HUES64 (cell line): ENCODE measurements around the gene ADAP1.
A peak's percentile ranks its signal among the peaks of the same experiment; 100 is the strongest.

Source experiments
- H3K27ac ChIP-seq: 2 replicates; pipeline ENCODE4 v1.7.0; 2013; ENCODE audit warnings: low read depth, low read length, inconsistent platforms
- H3K27me3 ChIP-seq: 2 replicates; pipeline ENCODE4 v1.6.1; 2013; ENCODE audit warnings: mild to moderate bottlenecking, low read length; ENCODE audit not compliant: insufficient read depth
- H3K36me3 ChIP-seq: 2 replicates; pipeline ENCODE4 v1.6.1; 2013; ENCODE audit warnings: mild to moderate bottlenecking, low read length; ENCODE audit not compliant: insufficient read depth
- H3K4me1 ChIP-seq: 2 replicates; pipeline ENCODE4 v1.6.1; 2013; ENCODE audit warnings: mild to moderate bottlenecking, low read length, moderate library complexity; ENCODE audit not compliant: insufficient read depth
- H3K4me3 ChIP-seq: 2 replicates; pipeline ENCODE4 v1.5.1; 2013; ENCODE audit warnings: mild to moderate bottlenecking, low read length, moderate library complexity
- H3K9ac ChIP-seq: 2 replicates; pipeline ENCODE4 v1.6.1; 2013; ENCODE audit warnings: mild to moderate bottlenecking, low read depth, low read length
- H3K9me3 ChIP-seq: 2 replicates; pipeline ENCODE4 v1.6.1; 2013; ENCODE audit warnings: low read depth, low read length; ENCODE audit not compliant: insufficient read depth
- WGBS: fragments of 150-250, 120-280 bp; methylation state at CpG from one replicate; pipeline ENCODE4 v1.1.7; 2013; ENCODE audit warnings: missing lambda C conversion rate; 5-methylcytosine and 5-hydroxymethylcytosine counted together

The ADAP1 gene

GRCh38 chr7:883055-884021 lies 71.1 kb downstream of the ADAP1 start:
- H3K9ac ChIP-seq = 0 out of 2 replicates have a peak overlapping the region, but pooled peaks have one; percentile 5
- WGBS = 96% methylated on average over 50 of the region's 50 CpGs
- H3K36me3 ChIP-seq = peaks cover 35% of the 10 kb centered on the region
- H3K27me3 ChIP-seq = no peaks in the 10 kb centered on the region
- no peak overlapping the region for H3K4me3 ChIP-seq
- H3K27ac ChIP-seq = no peak overlapping the region
- no peaks in the 10 kb centered on the region for H3K9me3 ChIP-seq
- no peaks in the 10 kb centered on the region; the same call in 1 of the 2 replicates for H3K4me1 ChIP-seq

GRCh38 chr7:882336-883035 lies 72.0 kb downstream of the ADAP1 start:
- 97% methylated on average over 37 of the region's 37 CpGs for WGBS
- H3K27ac ChIP-seq = no peak overlapping the region
- peaks cover 29% of the 10 kb centered on the region for H3K36me3 ChIP-seq
- H3K9ac ChIP-seq = no peak overlapping the region
- H3K4me3 ChIP-seq = no peak overlapping the region
- H3K4me1 ChIP-seq = peaks cover 2% of the 10 kb centered on the region; the same call in 1 of the 2 replicates
- H3K27me3 ChIP-seq = no peaks in the 10 kb centered on the region
- no peaks in the 10 kb centered on the region for H3K9me3 ChIP-seq

- Histone ChIP-seq H3K27ac (no peak overlapping the region), H3K4me3 (no peak overlapping the region), H3K36me3 (peaks cover 21% of the 10 kb centered on the region), H3K9me3 (no peaks in the 10 kb centered on the region), H3K9ac (no peak overlapping the region), H3K27me3 (no peaks in the 10 kb centered on the region), H3K4me1 (peaks cover 2% of the 10 kb centered on the region; the same call in 1 of the 2 replicates)
- WGBS = 95% methylated on average over 19 of the region's 20 CpGs
These were observed 72.8 kb downstream of the ADAP1 start for GRCh38 chr7:881441-882234.

DNA sequence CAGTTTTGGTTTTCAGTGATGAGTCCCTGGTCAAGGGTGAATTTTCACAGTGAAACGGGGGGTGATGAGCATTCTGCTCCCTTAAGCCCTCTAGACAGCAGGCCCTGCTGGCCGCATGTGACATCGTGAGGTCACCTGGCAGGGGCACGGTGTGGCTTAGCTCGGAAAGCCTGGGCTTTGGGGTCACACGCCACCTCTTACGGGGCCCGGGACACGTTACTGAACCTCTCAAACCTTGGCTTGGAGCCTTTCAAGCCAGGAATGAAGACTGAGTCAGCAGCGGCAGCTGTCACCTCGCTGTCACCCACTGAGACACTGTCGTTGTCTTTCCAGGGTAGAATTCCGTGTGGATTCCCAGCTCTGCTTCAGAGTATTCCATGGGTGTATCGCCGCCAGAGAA lies 74.0 kb downstream of the ADAP1 start:
- Histone ChIP-seq H3K27me3 (no peaks in the 10 kb centered on the region), H3K9me3 (no peaks in the 10 kb centered on the region), H3K4me1 (peaks cover 2% of the 10 kb centered on the region; the same call in 1 of the 2 replicates), H3K9ac (no peak overlapping the region), H3K27ac (no peak overlapping the region), H3K36me3 (peaks cover 18% of the 10 kb centered on the region), H3K4me3 (no peak overlapping the region)
- 90% methylated on average over 15 of the region's 15 CpGs for WGBS

GRCh38 chr7:879706-880105 lies 74.8 kb downstream of the ADAP1 start:
- Histone ChIP-seq H3K4me3 (no peak overlapping the region), H3K27me3 (no peaks in the 10 kb centered on the region), H3K9me3 (no peaks in the 10 kb centered on the region), H3K27ac (no peak overlapping the region), H3K36me3 (peaks cover 26% of the 10 kb centered on the region), H3K9ac (no peak overlapping the region), H3K4me1 (peaks cover 2% of the 10 kb centered on the region; the same call in 1 of the 2 replicates)
- 95% methylated on average over 14 of the region's 14 CpGs for WGBS

- no peak overlapping the region for H3K9ac ChIP-seq
- 93% methylated on average over 15 of the region's 15 CpGs for WGBS
- no peak overlapping the region for H3K27ac ChIP-seq
These were observed 75.4 kb downstream of the ADAP1 start for GRCh38 chr7:879093-879492.

GRCh38 chr7:877312-878232 lies 76.9 kb downstream of the ADAP1 start:
- H3K27me3 ChIP-seq = no peaks in the 10 kb centered on the region
- H3K9ac ChIP-seq = peak overlapping the region; percentile 92
- WGBS = 15% methylated on average over 46 of the region's 47 CpGs
- H3K27ac ChIP-seq = peak overlapping the region; percentile 30; the same call in 1 of the 2 replicates
- H3K9me3 ChIP-seq = no peaks in the 10 kb centered on the region
- H3K4me1 ChIP-seq = peaks cover 6% of the 10 kb centered on the region
- H3K4me3 ChIP-seq = peak overlapping the region; percentile 99
- peaks cover 43% of the 10 kb centered on the region for H3K36me3 ChIP-seq

More at GRCh38 chr7:879093-879492, 75.4 kb downstream of the ADAP1 start:
- H3K36me3 ChIP-seq = peaks cover 31% of the 10 kb centered on the region
- H3K9me3 ChIP-seq = no peaks in the 10 kb centered on the region
- H3K4me1 ChIP-seq = peaks cover 2% of the 10 kb centered on the region
- no peaks in the 10 kb centered on the region for H3K27me3 ChIP-seq
- no peak overlapping the region; the same call in 1 of the 2 replicates for H3K4me3 ChIP-seq

DNA sequence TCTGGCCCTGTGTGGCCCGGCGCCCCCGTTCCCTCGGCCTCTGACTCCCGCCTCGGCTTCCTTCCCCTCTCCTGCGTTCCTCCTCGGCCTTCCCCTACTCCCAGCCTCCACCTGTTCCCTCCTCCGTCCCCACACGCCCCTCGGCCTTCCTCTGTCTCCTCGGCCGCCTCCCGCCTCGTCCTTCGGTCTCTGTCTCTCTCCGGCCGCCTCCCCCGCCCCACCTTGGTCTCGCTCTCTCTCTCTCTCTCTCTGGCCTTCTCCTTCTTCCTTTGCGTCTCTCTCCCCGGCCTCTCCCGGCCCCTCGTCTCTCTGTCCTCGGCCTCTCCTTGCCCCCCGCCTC lies 77.5 kb downstream of the ADAP1 start:
- Histone ChIP-seq H3K9ac (peak overlapping the region; percentile 92), H3K4me3 (peak overlapping the region; percentile 99), H3K27ac (peak overlapping the region; percentile 30; the same call in 1 of the 2 replicates), H3K4me1 (peaks cover 6% of the 10 kb centered on the region), H3K27me3 (no peaks in the 10 kb centered on the region), H3K36me3 (peaks cover 47% of the 10 kb centered on the region), H3K9me3 (no peaks in the 10 kb centered on the region)
- under 1% methylated on average over 26 of the region's 26 CpGs for WGBS

DNA sequence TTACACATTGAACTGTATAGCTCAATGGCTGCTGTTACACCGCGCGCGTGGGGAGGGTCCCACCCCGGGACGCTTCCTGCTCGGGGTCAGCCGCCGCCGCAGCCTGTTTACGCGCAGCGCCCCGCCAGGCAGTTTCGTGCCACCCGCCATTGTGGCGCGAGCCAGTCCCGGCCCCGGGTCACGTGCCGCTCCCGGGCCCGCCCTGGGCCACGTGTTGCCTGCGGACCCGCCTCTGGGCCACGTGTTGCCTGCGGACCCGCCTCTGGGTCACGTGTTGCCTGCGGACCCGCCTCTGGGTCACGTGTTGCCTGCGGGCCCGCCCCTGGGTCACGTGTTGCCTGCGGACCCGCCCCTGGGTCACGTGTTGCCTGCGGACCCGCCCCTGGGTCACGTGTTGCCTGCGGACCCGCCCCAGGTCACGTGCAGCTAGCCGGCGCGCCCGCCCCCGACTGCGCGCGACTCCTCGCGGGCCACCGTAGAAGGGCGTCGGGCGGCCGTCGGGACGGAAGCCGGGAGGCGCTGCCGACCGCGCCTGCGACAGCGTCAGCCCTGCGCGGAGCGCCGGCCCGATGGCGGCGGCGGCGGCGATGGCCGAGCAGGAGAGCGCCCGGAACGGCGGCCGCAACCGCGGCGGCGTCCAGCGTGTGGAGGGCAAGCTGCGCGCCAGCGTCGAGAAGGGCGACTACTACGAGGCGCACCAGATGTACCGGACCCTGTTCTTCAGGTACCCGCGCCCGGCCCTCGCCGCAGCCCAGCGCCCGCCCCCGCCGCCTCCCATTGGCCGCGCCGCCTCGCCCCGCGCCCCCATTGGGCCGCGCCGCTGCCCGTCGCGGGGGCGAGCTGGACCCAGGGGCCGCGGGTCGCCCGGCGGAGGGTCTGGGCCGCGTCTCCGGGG lies 78.2 kb downstream of the ADAP1 start, which contains the start of gene GET4:
Gene GET4, plus strand, starts transcription at position 478 of the 895 bp plus-strand sequence. Its CDS starts 92 bp downstream, at position 570.
- no peaks in the 10 kb centered on the region for H3K9me3 ChIP-seq
- H3K4me3 ChIP-seq = peak within 1 kb of the TSS; percentile 99
- under 1% methylated on average over 129 of the region's 129 CpGs for WGBS
- H3K27ac ChIP-seq = peak within 1 kb of the TSS; percentile 80; the same call in 1 of the 2 replicates
- peak within 1 kb of the TSS; percentile 92 for H3K9ac ChIP-seq
- H3K27me3 ChIP-seq = no peaks in the 10 kb centered on the region
- H3K4me1 ChIP-seq = peaks cover 6% of the 10 kb centered on the region
- peaks cover 52% of the 10 kb centered on the region for H3K36me3 ChIP-seq
